Measurements from ENCODE around the gene NUDT1. TPM values are rescaled to one million over a fixed set of nuclear protein-coding genes. Genes with fewer than 3 reads are reported as not detected.

The NUDT1 gene
- total RNA-seq, 2 donors from 2014 or later, result 8.1 to 10.3 TPM

- ATAC-seq (no peak), DNase-seq (no peak)
- intact Hi-C loops (cut with DNase I, micrococcal nuclease), result no loop called here
Measured at GRCh38 chr7:2203766-2204300, 38.2 kb upstream of the NUDT1 start.

GRCh38 chr7:2204446-2204845 lies 37.6 kb upstream of the NUDT1 start:
- intact Hi-C loops (cut with DNase I, micrococcal nuclease), result no loop called here
- ATAC-seq (no peak), DNase-seq (no peak)

GRCh38 chr7:2205036-2205780 lies 36.8 kb upstream of the NUDT1 start:
- intact Hi-C loops (cut with DNase I, micrococcal nuclease), result no loop called here
- ATAC-seq, result no peak

GRCh38 chr7:2208712-2209111 lies 33.3 kb upstream of the NUDT1 start:
- ATAC-seq, result no peak
- intact Hi-C loops (cut with DNase I, micrococcal nuclease), result no loop called here
- no peak for DNase-seq

More at GRCh38 chr7:2205036-2205780, 36.8 kb upstream of the NUDT1 start:
- no peak for DNase-seq

- intact Hi-C loops (cut with DNase I, micrococcal nuclease), result no loop called here
- peak; percentile 38 to 72 for DNase-seq
- peak; percentile 87 for ATAC-seq
Measured at GRCh38 chr7:2209146-2209960, 32.7 kb upstream of the NUDT1 start.

GRCh38 chr7:2209961-2210323 lies 32.1 kb upstream of the NUDT1 start:
- intact Hi-C loops (cut with DNase I, micrococcal nuclease), result loop anchor here in 1 of 2 donors (5.0 to 10.0 kb wide), 2 partner anchors 545 to 628 kb away; no protein-coding TSS in a partner anchor
- no peak for ATAC-seq
- DNase-seq, result no peak

GRCh38 chr7:2210551-2211258 lies 31.3 kb upstream of the NUDT1 start:
- DNase-seq (no peak), ATAC-seq (no peak)
- intact Hi-C loops (cut with DNase I, micrococcal nuclease), result loop anchor here in 1 of 2 donors (5.0 to 10.0 kb wide), 2 partner anchors 546 to 628 kb away; no protein-coding TSS in a partner anchor

GRCh38 chr7:2211259-2211880 lies 30.7 kb upstream of the NUDT1 start:
- DNase-seq, result no peak
- no peak for ATAC-seq
- intact Hi-C loops (cut with DNase I, micrococcal nuclease), result loop anchor here in 1 of 2 donors (5.0 to 10.0 kb wide), 2 partner anchors 547 to 629 kb away; no protein-coding TSS in a partner anchor

GRCh38 chr7:2211926-2212325 lies 30.1 kb upstream of the NUDT1 start:
- intact Hi-C loops (cut with DNase I, micrococcal nuclease), result loop anchor here in 1 of 2 donors (5.0 to 10.0 kb wide), 2 partner anchors 547 to 630 kb away; no protein-coding TSS in a partner anchor
- ATAC-seq (no peak), DNase-seq (no peak)

GRCh38 chr7:2212906-2213305 lies 29.1 kb upstream of the NUDT1 start:
- DNase-seq (no peak), ATAC-seq (no peak)
- intact Hi-C loops (cut with DNase I, micrococcal nuclease), result loop anchor here in 1 of 2 donors (5.0 to 10.0 kb wide), 2 partner anchors 548 to 631 kb away; no protein-coding TSS in a partner anchor

- ATAC-seq, result no peak
- intact Hi-C loops (cut with DNase I, micrococcal nuclease), result loop anchor here in 1 of 2 donors (5.0 to 10.0 kb wide), 2 partner anchors 549 to 631 kb away; no protein-coding TSS in a partner anchor
- no peak for DNase-seq
Measured at GRCh38 chr7:2213551-2214215, 28.3 kb upstream of the NUDT1 start.

GRCh38 chr7:2214636-2215035 lies 27.4 kb upstream of the NUDT1 start:
- no peak for DNase-seq
- intact Hi-C loops (cut with DNase I, micrococcal nuclease), result loop anchor here in 1 of 2 donors (5.0 to 10.0 kb wide), 2 partner anchors 550 to 632 kb away; no protein-coding TSS in a partner anchor
- ATAC-seq, result no peak

- intact Hi-C loops (cut with DNase I, micrococcal nuclease), result loop anchor here in 1 of 2 donors (10.0 kb wide), 1 partner anchor 551 kb away; no protein-coding TSS in a partner anchor
- ATAC-seq, result no peak
Measured at GRCh38 chr7:2215851-2216250, 26.2 kb upstream of the NUDT1 start.

GRCh38 chr7:2217206-2217605 lies 24.8 kb upstream of the NUDT1 start:
- intact Hi-C loops (cut with DNase I, micrococcal nuclease), result loop anchor here in 1 of 2 donors (10.0 kb wide), 1 partner anchor 552 kb away; no protein-coding TSS in a partner anchor
- DNase-seq (no peak), ATAC-seq (no peak)

More at GRCh38 chr7:2215851-2216250, 26.2 kb upstream of the NUDT1 start:
- DNase-seq, result no peak

- intact Hi-C loops (cut with DNase I, micrococcal nuclease), result loop anchor here in 1 of 2 donors (10.0 kb wide), 1 partner anchor 553 kb away; no protein-coding TSS in a partner anchor
- no peak for ATAC-seq
- no peak for DNase-seq
Measured at GRCh38 chr7:2217716-2218443, 24.1 kb upstream of the NUDT1 start.

GRCh38 chr7:2218444-2218785 lies 23.6 kb upstream of the NUDT1 start:
- ATAC-seq, result no peak
- intact Hi-C loops (cut with DNase I, micrococcal nuclease), result loop anchor here in 1 of 2 donors (10.0 kb wide), 1 partner anchor 554 kb away; no protein-coding TSS in a partner anchor
- no peak for DNase-seq

- intact Hi-C loops (cut with DNase I, micrococcal nuclease), result loop anchor here in 1 of 2 donors (10.0 kb wide), 1 partner anchor 554 kb away; no protein-coding TSS in a partner anchor
- ATAC-seq (no peak), DNase-seq (no peak)
Measured at GRCh38 chr7:2219136-2219535, 22.9 kb upstream of the NUDT1 start.
